IPS-NIHi11 (cell line): ENCODE measurements around the gene ROBO1.
"Not testable (repeated sequence)": the region's sequence is repeated elsewhere in the genome, so short reads cannot be mapped to it uniquely, and the experiment has no call there.

Experiments used
- DNase-seq: peaks from one replicate; pipeline ENCODE4 v3.0.0; 2012; ENCODE audit warnings: mixed read lengths, low spot score

Gene ROBO1

GRCh38 chr3:79310016-79310415 is 457.8 kb downstream of the ROBO1 start:
- no peak for DNase-seq

DNA sequence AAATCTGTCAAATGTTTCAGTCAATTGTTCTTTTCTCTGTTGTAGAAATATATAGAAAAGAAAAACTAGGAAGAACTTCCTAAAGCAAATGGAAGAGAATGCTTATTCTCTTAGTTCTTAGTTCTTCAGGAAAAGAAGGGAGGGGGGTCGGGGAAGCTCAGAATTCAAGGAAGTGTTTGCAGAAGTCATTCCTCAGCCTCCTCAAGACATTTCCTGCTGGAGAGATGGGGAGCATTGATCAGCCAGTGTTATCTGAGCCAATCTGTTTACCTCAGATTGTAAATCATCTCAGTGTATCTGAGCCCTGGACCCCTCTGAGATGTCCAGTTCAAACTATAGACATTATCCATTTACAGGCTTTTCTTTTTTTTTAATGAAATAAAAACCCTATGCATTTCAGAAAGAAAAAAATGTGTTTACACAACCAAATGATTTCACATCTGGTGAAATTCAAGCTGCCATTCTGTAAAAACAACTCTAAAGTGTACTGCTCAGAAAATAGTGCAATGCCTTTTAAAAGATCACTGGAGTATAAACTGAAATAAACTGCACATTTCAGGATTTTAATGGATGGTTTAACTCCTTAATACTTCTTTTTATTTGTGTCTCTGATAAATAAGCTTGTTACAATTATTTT is 460.7 kb downstream of the ROBO1 start:
- DNase-seq: peak; percentile 8

GRCh38 chr3:79299949-79300635 is 467.7 kb downstream of the ROBO1 start:
- not testable (repeated sequence) for DNase-seq

GRCh38 chr3:79297245-79297960 is 470.4 kb downstream of the ROBO1 start:
- no peak for DNase-seq

DNA sequence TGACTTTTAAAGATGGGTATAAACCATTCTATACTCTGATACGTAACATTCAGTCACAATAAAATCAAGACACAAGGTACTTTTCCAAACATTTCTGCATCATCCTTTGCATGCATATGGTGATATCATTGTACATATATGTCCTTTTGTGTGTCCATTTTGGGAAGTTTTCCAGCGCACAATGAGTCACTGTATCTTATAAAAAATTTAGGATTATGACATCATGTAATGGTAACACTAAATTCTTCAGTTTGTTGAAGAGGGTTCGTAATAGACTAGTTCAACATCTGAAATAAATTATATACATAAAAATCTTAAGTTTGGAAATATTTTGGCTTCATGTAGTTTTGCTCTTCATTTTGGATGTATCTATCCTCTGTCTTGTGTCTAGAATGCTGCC is 480.9 kb downstream of the ROBO1 start:
- no peak for DNase-seq

- no peak for DNase-seq
Observed at GRCh38 chr3:79285871-79286270, 481.9 kb downstream of the ROBO1 start.

DNA sequence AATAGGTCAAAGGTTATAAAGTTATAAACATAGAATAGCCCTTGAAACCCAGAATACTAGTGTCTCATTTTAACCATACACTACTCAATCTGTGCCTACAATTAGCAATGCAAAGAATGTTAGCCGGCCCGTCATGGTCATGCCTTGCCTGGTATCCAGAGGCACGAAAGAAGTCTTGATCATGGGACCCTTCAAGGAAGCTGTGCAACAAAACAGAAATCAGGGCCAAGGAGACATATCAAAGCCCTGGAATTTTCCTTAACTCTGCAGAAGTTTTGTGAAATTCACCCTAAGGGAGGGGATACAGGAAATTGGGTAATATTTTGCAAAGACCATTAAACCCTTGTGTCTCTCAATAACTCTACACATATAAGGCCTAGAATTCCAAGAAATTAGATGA is 482.4 kb downstream of the ROBO1 start:
- no peak for DNase-seq

DNA sequence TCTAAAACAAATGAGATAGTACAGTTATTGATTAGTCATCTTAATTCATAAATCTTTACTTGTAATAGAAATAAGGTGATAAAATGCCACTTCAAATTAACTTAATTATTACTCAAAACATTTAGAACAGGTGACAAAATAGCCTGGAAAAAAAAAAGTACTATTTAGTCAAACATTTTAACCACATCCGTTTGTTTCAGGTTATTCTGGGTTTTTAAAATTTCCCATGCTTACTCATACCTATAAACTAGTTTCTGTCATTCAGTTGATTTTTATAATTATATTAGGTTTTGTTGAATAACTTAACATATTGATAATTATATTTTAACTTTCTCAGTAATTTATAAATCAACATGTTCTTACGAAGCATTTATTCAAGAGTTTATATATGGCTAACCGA is 483.0 kb downstream of the ROBO1 start:
- DNase-seq: no peak

DNA sequence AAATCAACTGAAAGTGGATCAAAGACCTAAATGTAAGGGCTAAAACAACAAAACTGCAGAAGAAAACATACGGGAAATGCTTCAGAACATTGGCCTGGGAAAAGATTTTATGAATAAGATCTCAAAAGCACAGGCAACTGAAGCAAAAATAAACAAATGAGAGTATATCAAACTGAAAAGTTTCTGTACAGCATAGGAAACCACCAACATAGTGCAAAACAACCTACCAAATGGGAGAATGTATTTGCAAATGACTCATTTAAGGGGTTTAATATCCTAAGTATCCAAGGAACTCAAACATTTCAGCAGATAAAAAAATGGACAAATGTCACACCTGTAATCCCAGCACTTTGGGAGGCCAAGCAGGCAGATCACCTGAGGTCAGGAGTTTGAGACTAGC is 489.1 kb downstream of the ROBO1 start:
- DNase-seq: no peak

DNA sequence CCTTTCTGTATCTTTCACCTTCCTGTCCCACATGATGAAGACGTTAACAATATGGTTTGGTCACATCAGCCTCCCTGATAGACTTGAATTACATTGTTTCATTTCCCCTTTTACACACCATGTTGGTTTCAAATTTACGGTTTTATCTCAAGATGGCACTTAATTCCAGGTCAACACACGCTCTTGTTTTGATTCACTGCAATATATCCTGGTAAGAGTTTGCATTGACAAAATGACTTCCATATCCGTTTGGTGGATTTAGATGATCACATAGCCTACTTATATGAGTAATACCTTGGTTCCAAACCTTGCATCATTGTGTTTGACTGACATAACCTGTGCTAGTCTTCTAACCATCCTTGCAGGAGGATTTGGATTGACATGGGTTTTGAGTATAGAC is 499.4 kb downstream of the ROBO1 start:
- DNase-seq: no peak

GRCh38 chr3:79264892-79265291 is 502.9 kb downstream of the ROBO1 start:
- DNase-seq: no peak

- DNase-seq: no peak
Observed at GRCh38 chr3:79263423-79263822, 504.4 kb downstream of the ROBO1 start.

DNA sequence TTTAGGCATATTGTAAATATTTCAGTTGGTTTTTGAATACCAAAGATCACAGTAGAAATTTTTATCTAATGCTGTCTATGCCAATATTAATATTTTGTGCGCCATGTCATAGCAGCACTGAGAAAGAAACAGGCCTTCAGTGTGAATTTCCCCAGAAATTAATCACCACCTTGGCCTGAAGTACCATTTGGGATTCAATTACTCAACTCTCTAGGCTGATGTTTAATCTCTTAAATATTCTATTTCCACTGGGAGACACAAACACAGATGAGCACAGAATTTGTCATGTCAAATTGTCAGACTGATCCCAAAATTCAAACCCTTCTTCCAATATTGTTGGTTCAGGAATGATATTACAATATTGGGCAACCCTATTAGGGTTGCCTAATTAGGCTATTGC is 509.3 kb downstream of the ROBO1 start:
- DNase-seq: no peak

GRCh38 chr3:79257791-79258190 is 510.0 kb downstream of the ROBO1 start:
- DNase-seq: no peak

DNA sequence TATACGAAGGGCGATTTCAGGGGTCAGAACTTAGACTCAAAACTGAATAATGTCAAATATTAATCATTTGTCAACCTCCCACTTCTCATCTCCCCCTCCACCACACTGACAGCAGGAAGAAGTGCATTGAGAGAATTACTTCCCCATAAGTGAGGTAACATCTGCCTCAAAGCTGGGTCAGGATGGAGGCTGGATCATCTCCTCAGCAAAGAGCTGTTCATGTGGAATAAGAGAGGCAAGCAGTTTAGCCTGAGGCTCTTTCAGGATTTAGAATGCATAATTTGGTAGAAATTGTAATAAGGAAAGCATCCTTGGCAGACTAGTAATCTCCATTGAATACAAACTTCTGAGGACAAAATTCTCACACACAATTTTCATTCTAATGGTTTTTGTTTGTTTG is 512.1 kb downstream of the ROBO1 start:
- DNase-seq: no peak

- DNase-seq: no peak
Observed at GRCh38 chr3:79255292-79255691, 512.5 kb downstream of the ROBO1 start.

GRCh38 chr3:79253704-79254103 is 514.1 kb downstream of the ROBO1 start:
- no peak for DNase-seq

GRCh38 chr3:79253271-79253670 is 514.5 kb downstream of the ROBO1 start:
- no peak for DNase-seq

GRCh38 chr3:79250746-79251145 is 517.1 kb downstream of the ROBO1 start:
- DNase-seq: no peak

GRCh38 chr3:79249701-79250100 is 518.1 kb downstream of the ROBO1 start:
- DNase-seq: no peak

DNA sequence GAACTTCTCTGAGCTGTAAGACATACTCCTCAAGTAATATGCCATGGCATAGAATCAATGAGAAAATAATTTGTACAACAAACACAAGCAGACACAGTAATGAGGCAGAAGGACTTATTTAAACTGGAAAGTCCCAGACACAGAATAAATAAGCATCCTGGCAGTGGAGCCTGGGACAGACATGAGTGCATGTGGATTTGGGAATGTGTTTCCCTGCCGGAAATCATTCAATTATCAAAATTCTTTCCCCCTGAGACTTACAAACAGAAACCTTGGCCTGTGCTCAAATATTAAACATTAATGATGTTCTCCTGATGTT is 520.1 kb downstream of the ROBO1 start:
- no peak for DNase-seq

GRCh38 chr3:79246875-79247724 is 520.7 kb downstream of the ROBO1 start:
- DNase-seq: no peak
